HG02981 (cell line): ENCODE results near the gene ALOX5.

Source experiments
- ATAC-seq: cut with Tn5 transposase; IDR thresholded peaks from one replicate; pipeline ENCODE4 v1.9.1; 2021; ENCODE audit warnings: mild to moderate bottlenecking, moderate library complexity; ENCODE audit not compliant: unreplicated experiment

Gene ALOX5

GRCh38 chr10:45441239-45442190 is 67.5 kb downstream of the ALOX5 start:
- ATAC-seq = no peak

GRCh38 chr10:45442251-45442650 is 68.2 kb downstream of the ALOX5 start:
- no peak for ATAC-seq

GRCh38 chr10:45442662-45443061 is 68.6 kb downstream of the ALOX5 start:
- no peak for ATAC-seq

GRCh38 chr10:45443101-45444009 is 69.3 kb downstream of the ALOX5 start:
- no peak for ATAC-seq

GRCh38 chr10:45444022-45444421 is 70.0 kb downstream of the ALOX5 start:
- ATAC-seq = no peak

- no peak for ATAC-seq
Measured at GRCh38 chr10:45444976-45445898, 71.2 kb downstream of the ALOX5 start.

- no peak for ATAC-seq
Measured at GRCh38 chr10:45446858-45447257, 72.8 kb downstream of the ALOX5 start.

- no peak for ATAC-seq
Measured at GRCh38 chr10:45447416-45447815, 73.4 kb downstream of the ALOX5 start.

- no peak for ATAC-seq
Measured at GRCh38 chr10:45450866-45451265, 76.8 kb downstream of the ALOX5 start.

GRCh38 chr10:45451407-45451806 is 77.4 kb downstream of the ALOX5 start:
- no peak for ATAC-seq

- ATAC-seq = no peak
Measured at GRCh38 chr10:45452268-45452667, 78.3 kb downstream of the ALOX5 start.

- no peak for ATAC-seq
Measured at GRCh38 chr10:45452743-45453452, 78.9 kb downstream of the ALOX5 start.

- no peak for ATAC-seq
Measured at GRCh38 chr10:45453639-45454255, 79.7 kb downstream of the ALOX5 start.

GRCh38 chr10:45454262-45454661 is 80.2 kb downstream of the ALOX5 start:
- no peak for ATAC-seq

GRCh38 chr10:45454859-45455258 is 80.8 kb downstream of the ALOX5 start:
- ATAC-seq = no peak

- ATAC-seq = no peak
Measured at GRCh38 chr10:45456233-45456632, 82.2 kb downstream of the ALOX5 start.

- ATAC-seq = no peak
Measured at GRCh38 chr10:45456822-45457221, 82.8 kb downstream of the ALOX5 start.

GRCh38 chr10:45457487-45457886 is 83.5 kb downstream of the ALOX5 start:
- ATAC-seq = no peak

- ATAC-seq = peak; percentile 41
Measured at GRCh38 chr10:45460235-45460878, 86.3 kb downstream of the ALOX5 start.
